HG03342 (cell line): ENCODE measurements around the gene SAMD4A.
A peak's percentile ranks its signal among the peaks of the same experiment; 100 is the strongest.

Source experiments
- ATAC-seq: cut with Tn5 transposase; IDR thresholded peaks from one replicate; pipeline ENCODE4 v1.9.1; 2021; ENCODE audit warnings: mild to moderate bottlenecking, moderate library complexity; ENCODE audit not compliant: unreplicated experiment

The SAMD4A gene

GRCh38 chr14:54697803-54698202, 130.9 kb downstream of the SAMD4A start:
- ATAC-seq: no peak

GRCh38 chr14:54698501-54698900, 131.6 kb downstream of the SAMD4A start:
- no peak for ATAC-seq

DNA sequence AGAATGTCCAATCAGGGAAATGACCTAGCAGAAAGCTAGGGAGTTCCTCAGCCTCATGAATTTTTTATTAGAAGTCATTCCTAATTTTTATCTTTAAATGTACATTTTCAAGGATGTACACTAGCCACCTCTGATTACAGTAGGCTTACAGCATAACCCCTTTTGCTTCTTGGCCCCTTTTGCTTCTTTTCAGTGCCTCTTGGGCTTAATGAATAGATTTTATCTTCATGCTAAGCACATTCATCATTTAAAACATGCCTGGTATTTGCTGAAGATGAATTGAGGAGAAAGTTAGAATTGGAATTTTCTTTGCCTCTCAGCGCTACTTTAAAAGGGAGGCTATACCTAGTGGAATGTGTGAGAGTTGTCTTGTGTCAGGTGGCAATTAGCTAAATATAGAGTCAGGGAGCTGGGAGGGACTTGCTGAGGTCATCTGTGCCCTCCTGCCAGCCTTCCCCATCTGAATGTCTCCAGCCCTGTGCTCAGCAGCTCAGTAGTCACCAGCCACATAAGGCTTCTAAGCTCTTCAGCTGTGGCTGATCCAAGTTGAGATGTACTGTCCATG, 132.1 kb downstream of the SAMD4A start:
- ATAC-seq: no peak

DNA sequence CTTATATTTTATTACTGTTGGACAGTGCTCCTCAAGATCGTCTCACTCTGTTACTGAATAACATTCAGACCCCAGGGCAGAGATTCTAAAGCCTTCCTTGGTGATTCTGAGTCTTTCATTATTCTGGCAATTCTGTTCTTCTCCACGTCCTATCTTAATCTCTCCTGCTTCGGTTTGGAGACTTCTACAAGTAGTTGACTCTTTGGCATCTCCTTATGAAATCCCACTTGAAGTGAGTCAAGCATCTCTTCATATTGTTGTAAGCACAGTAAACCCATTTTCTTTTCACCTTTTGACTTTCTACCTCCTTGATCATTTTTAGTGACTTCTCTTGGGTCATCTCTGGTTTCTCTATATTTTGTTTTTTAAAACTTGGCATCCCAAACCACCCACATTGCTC, 132.8 kb downstream of the SAMD4A start:
- no peak for ATAC-seq

GRCh38 chr14:54700717-54701116, 133.8 kb downstream of the SAMD4A start:
- no peak for ATAC-seq

GRCh38 chr14:54702014-54702491, 135.1 kb downstream of the SAMD4A start:
- ATAC-seq: no peak

- ATAC-seq: no peak
These were observed 135.6 kb downstream of the SAMD4A start for GRCh38 chr14:54702492-54702891.

DNA sequence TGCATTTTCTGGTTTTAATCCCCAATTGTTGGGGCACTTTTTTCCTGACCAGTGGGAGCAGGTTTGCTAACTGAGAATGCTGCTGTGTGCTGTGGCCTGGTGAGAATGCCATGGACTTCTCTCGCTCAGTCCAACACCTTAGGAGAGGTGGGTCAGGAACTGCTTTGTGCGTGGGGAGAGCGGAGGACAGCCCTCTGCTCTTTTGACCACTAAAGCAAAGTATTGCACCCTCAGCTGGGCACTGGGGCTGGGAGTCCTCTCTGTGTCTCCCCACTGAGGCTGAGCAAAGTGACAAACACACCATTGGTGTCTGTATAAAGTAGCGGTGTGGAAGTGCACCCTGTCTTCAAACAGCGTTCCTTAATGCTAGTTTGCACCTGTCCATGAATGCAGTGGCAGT, 136.2 kb downstream of the SAMD4A start:
- ATAC-seq: no peak

DNA sequence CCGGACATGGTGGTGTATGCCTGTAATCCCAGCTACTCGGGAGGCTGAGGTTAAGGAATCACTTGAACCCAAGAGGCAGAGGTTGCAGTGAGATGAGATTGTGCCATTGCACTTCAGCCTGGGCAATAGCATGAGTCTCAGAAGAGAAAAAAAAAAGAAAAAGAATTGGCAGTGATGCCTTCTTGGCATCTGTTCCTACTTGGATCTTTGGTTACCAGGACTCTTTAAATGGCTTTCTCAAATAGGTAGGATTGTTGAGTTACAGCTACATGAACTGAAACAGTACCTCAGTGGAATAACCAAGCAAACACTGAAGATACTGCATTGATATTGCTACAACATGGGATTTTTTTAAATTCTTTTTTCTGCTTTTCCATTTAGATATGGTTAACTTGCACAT, 136.8 kb downstream of the SAMD4A start:
- no peak for ATAC-seq

- ATAC-seq: no peak
These were observed 137.8 kb downstream of the SAMD4A start for GRCh38 chr14:54704768-54705167.

- no peak for ATAC-seq
These were observed 139.8 kb downstream of the SAMD4A start for GRCh38 chr14:54706769-54707168.

DNA sequence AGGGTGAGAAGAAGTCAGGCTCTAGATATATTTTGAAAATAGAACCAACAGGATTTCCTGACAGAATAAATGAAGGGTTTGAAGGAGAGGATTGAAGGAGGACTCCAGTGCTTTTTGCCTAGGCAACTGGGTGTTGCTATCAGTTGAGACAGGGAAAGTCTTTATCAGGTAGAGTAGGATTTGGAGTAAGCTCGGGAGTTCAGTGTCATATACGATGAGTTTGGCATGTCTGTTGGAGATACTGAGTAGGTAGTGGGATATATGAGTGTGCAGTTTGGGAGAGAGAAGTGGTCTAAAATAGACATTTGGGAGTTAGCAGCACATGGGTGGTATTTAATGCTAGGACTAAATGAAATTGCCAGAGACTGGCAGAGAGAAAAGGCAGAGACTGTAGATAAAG, 141.2 kb downstream of the SAMD4A start:
- ATAC-seq: no peak

DNA sequence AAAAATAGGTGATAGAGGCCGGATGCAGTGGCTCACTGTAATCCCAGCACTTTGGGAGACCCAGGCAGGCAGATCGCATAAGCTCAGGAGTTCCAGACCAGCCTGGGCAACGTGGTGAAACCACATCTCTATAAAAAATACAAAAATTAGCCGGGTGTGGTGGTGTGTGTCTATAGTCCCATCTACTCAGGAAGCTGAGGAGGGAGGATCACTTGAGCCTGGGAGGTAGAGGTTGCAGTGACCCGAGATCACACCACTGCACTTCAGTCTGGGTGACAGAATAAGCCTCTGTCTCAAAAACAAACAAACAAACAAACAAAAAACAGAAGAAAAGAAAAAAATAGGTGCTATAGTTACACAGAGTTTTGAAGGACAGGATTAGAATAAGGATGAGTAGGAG, 142.1 kb downstream of the SAMD4A start:
- ATAC-seq: no peak

- ATAC-seq: peak; percentile 92
These were observed 142.5 kb downstream of the SAMD4A start for GRCh38 chr14:54709444-54709843.

DNA sequence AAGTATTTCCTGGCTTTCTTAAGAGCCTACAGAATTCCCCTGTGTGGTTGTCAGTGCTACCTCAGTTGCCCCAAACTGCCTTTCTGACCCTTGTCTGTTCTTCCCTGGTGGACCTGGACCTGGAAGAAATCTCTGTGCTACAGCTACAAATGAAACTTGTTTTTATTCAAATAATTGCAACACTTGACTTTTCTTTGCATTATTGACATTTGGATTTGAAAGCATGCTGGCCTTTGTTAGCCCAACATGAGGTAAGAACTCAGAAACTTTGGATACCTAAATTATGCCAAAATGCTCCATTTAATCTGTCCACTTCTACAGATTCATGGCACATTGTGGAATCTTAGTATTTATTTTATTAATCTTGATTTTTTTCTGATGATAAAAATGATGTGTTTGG, 142.9 kb downstream of the SAMD4A start:
- ATAC-seq: no peak

DNA sequence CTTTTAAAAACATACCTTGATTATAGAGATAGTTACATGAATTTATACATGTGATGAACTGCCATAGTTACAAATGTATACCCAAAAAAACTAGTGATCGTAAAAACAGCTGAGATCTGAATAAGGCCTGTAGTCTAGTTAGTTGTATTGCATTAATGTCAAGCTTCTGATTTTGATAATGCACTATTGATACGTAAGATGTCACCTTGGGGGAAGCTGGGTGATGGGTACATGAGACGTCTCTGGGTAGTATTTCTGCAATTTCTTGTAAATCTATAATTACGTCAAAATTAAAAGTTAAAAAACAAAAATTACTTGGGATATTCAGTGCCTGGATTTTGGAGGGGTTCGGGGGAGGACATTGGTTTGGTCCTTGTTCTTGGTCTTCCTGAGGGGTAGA, 144.4 kb downstream of the SAMD4A start:
- ATAC-seq: no peak

DNA sequence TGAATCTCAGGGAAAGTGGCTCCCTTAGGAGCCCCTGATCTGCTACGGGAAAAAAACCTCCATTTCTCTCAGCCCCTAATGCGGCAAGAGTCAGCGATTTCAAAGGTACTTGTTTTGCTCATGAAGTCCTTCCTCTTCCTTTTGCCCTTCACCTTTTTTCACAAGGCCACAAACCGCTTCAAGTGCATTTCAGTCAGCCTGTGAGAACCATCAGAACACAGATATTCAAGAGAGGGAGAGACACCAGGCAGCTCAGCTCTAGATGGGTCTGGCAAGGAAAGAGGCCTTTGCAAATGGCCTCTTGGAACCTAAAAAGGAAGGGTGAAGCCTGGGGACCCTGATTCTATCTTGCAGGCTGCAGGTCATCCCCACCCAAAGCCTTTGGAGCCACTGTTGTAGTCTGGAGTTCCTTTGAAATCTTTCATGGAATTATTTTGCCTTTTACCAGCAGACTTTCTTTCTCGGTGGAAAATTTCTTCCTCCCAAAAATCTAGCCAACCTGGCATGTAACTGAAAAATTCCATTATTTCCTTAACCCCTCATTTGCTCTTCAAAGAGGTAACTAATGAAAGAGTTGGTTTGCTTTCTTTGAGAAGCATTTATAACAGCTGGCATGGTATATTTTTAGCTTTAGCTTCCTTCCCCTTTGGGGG, 145.0 kb downstream of the SAMD4A start:
- ATAC-seq: no peak

DNA sequence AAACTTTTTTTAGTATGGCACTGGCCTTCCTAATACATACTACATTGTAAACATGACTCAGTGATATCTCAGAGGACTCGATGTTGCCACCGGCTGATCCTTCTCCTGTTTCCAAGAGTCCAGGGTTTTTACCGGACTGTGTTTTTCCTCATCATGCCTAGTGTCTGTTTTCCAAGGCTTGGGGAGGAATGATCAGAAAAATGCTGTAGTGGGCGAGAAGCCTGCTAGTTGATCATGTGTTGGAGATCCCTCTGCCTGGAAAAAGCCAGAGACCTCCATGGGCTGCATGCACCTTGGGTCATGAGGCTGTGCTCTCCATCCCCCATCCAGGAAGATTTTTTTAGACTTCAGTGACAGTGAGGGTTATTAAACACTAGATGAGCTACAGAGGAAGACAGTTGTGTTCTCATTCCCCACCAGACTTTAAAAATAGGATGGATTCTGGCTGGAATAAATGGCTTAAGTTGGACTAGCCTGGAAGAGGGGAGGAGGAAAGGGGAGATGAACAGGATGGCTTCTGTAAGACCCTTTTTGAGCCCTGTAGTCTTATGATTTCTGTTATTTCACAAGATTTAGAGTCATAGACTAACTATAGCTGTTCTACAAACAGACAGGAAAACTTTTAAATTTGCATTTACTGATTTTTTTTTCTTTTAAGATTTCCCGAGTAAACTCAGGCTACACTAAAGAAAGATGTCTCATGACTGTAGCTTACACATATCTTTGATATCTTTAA, 145.7 kb downstream of the SAMD4A start:
- no peak for ATAC-seq

- ATAC-seq: no peak
These were observed 146.5 kb downstream of the SAMD4A start for GRCh38 chr14:54713379-54713778.

DNA sequence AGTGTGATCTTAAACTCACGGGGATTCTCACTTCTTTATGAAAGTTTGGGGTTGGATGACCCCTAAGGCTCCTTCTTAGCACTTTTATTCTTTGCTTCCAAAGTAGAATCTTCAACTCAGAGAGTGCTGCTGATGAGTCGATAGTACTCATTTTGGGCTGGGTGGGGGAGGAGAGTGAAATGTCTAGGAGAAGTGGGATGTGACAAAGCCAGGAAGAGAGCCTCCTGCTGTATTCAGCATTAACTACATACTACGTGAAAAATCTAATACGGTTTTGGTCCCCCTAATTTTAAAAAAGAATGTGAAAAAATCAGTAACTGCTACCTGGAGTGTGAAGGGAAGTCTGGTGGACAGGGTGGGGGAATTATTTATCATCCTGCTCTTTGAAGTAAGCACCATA, 148.3 kb downstream of the SAMD4A start:
- ATAC-seq: no peak

DNA sequence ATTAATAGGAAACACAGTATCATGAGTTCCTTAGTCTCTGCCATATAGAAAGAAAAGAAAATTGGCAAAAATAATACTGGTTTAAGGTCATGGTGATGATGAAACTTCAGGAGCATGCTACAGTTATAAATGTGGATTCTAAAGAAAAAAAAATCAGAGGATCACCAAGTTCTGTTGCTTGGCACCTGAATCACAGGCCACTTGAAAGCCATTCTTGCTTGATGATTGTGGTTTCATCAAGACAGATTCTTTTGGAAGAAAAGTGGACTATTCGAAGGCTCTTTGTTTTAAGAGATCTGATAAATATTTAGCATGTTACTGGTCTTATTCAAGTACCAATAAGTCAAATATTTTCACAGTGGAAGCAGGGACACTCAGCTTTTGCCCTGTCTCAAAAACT, 148.9 kb downstream of the SAMD4A start:
- ATAC-seq: no peak

- ATAC-seq: no peak
These were observed 149.9 kb downstream of the SAMD4A start for GRCh38 chr14:54716862-54717261.
